AG10803 (cell line): Measurements from ENCODE around the gene ISM1.

ENCODE experiments used
- DNase-seq: peaks from one replicate; pipeline ENCODE4 v3.0.0; 2010; ENCODE audit warnings: low read depth
- H3K4me3 ChIP-seq: 2 replicates; pipeline ENCODE4 v1.5.1; 2011; ENCODE audit warnings: mild to moderate bottlenecking, low read length, control low read depth
- TF ChIP-seq, protein P1 (sequence below): conservative IDR thresholded peaks from 2 replicates; pipeline ENCODE4 v1.5.1; 2011; ENCODE audit warnings: mild to moderate bottlenecking, low read length, control low read depth, inconsistent platforms

Gene ISM1

GRCh38 chr20:13263451-13263850 lies 42.4 kb downstream of the ISM1 start:
- no peak overlapping the region for H3K4me3 ChIP-seq
- DNase-seq = no peak
- TF ChIP-seq, protein P1, sequence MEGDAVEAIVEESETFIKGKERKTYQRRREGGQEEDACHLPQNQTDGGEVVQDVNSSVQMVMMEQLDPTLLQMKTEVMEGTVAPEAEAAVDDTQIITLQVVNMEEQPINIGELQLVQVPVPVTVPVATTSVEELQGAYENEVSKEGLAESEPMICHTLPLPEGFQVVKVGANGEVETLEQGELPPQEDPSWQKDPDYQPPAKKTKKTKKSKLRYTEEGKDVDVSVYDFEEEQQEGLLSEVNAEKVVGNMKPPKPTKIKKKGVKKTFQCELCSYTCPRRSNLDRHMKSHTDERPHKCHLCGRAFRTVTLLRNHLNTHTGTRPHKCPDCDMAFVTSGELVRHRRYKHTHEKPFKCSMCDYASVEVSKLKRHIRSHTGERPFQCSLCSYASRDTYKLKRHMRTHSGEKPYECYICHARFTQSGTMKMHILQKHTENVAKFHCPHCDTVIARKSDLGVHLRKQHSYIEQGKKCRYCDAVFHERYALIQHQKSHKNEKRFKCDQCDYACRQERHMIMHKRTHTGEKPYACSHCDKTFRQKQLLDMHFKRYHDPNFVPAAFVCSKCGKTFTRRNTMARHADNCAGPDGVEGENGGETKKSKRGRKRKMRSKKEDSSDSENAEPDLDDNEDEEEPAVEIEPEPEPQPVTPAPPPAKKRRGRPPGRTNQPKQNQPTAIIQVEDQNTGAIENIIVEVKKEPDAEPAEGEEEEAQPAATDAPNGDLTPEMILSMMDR = no peak

DNA sequence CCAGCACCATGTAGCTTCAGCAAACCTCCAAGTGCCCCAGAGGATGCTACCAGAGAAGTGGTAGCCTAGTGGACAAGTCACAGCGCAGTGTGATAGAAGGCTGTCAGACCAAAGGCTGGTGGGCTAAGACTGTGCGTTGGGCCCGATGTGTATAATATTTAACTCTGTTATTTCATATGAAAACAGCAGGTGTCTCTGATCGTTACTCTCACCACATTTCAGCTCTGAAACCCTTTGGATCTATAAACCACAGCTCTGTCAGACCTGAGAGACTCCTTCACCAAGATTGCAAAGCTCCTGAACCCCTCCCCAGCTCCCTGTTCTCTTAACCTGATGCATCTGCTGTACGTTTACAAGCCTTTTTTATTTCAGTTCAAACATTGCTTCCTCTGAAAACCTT lies 43.8 kb downstream of the ISM1 start:
- no peak for DNase-seq
- TF ChIP-seq, protein P1 = no peak
- H3K4me3 ChIP-seq = no peak overlapping the region

- TF ChIP-seq, protein P1 = no peak
- no peak for DNase-seq
- no peak overlapping the region for H3K4me3 ChIP-seq
These were observed 44.9 kb downstream of the ISM1 start for GRCh38 chr20:13265941-13266340.

DNA sequence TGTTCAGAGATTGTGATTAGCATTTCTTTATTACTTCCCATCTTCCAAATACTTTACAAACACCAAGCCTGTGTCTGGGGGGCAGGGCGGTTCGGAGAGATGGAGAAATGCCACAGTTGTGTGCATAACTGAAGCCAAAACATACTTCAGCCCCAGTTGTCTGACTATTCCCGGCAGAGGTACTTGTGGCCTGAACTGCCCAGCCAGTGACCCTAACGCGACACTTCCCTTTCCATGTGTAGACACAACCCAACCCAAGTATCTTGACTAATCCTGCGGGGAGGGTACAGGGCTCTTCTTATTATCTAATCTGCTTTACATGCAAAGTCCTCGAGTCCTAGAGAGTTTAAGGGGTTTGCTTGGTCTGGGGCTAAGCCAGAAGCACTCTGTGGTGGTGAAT lies 46.2 kb downstream of the ISM1 start:
- TF ChIP-seq, protein P1 = no peak
- no peak for DNase-seq
- H3K4me3 ChIP-seq = no peak overlapping the region

- DNase-seq = no peak
- TF ChIP-seq, protein P1 = no peak
- H3K4me3 ChIP-seq = no peak overlapping the region
These were observed 47.9 kb downstream of the ISM1 start for GRCh38 chr20:13268953-13269352.

- no peak overlapping the region for H3K4me3 ChIP-seq
- no peak for DNase-seq
- TF ChIP-seq, protein P1 = no peak
These were observed 49.1 kb downstream of the ISM1 start for GRCh38 chr20:13270211-13270610.

GRCh38 chr20:13271098-13271497 lies 50.0 kb downstream of the ISM1 start:
- no peak overlapping the region for H3K4me3 ChIP-seq
- no peak for DNase-seq
- TF ChIP-seq, protein P1 = no peak
